ENCODE measurements around the gene MAGOHB.
"Not testable (repeated sequence)": the region's sequence is repeated elsewhere in the genome, so short reads cannot be mapped to it uniquely, and the experiment has no call there.

MAGOHB gene

GRCh38 chr12:10613349-10614055 is at the start of gene MAGOHB:
TSS of gene MAGOHB (minus strand) at chr12:10613609. CDS start at chr12:10613532, 77 bp downstream.
- in situ Hi-C loops (cut with MboI; ENCODE audit: low sequenced_read_pairs): no loop called here

DNA sequence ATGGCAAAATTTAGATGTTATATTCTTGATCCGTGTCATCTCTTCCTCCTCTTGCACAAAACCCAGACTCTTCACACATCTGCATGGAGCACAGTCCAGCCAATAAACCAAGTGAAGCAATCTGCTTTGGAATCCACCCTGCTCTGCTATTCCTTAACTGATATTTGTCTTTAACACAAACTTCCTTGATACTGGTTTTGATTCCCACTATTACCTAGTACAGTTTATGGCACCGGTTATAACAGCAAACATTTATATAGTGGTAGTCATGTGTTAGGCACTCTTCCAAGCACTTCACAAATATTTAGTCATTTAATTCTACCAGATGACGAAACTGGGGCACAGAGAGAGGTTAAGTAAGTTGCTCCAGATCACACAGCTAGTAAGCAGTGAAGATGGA is 47.9 kb upstream of the MAGOHB start:
- in situ Hi-C loops (cut with MboI; ENCODE audit: low sequenced_read_pairs): no loop called here

DNA sequence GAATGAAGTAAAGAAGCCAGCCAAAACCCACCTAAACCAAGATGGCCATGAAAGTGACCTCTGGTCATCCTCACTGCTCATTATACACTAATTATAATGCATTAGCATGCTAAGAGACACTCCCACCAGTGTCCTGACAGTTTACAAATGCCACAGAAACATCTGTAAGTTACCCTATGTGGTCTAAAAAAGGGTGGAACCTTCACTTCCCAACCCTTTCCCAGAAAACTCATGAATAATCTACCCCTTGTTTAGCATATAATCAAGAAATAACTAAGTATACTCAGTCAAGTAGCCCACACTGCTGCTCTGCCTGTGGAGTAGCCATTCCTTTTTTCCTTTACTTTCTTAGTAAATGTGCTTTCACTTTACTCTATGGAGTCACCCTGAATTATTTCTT is 40.6 kb upstream of the MAGOHB start:
- in situ Hi-C loops (cut with MboI; ENCODE audit: low sequenced_read_pairs): no loop called here

DNA sequence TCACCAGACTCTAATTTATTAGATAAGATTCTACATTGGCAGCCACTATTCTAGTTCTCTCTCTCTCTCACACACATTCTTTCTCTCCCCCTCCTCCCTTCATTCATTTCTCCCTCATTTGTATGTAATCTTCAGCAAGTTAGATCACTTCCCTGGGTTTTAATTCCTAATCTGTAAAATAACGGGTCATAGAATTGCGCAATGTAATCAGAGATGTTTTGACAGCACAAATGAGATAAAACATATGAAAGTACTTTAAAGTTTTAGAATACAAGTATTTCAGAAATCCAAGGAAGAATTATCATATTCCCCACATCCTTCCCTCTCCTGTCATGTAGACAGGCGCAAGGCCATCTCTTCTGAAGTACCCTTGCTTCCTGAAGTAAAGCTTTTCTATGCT is 38.8 kb upstream of the MAGOHB start:
- in situ Hi-C loops (cut with MboI; ENCODE audit: low sequenced_read_pairs): no loop called here

GRCh38 chr12:10646576-10646975 is 33.2 kb upstream of the MAGOHB start:
- in situ Hi-C loops (cut with MboI; ENCODE audit: low sequenced_read_pairs): not testable (repeated sequence)

DNA sequence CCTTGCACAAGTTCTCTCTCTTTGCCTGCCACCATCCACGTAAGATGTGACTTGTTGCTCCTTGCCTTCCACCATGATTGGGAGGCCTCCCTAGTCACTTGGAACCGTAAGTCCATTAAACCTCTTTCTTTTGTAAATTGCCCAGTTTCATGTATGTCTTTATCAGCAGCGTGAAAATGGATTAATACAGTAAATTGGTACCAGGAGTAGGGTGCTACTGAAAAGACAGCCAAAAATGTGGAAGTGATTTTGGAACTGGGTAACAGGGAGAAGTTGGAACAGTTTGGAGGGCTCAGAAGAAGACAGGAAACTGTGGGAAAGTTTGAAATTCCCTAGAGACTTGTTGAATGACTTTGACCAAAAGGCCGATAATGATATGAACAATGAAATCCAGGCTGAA is 32.5 kb upstream of the MAGOHB start:
- in situ Hi-C loops (cut with MboI; ENCODE audit: low sequenced_read_pairs): no loop called here

DNA sequence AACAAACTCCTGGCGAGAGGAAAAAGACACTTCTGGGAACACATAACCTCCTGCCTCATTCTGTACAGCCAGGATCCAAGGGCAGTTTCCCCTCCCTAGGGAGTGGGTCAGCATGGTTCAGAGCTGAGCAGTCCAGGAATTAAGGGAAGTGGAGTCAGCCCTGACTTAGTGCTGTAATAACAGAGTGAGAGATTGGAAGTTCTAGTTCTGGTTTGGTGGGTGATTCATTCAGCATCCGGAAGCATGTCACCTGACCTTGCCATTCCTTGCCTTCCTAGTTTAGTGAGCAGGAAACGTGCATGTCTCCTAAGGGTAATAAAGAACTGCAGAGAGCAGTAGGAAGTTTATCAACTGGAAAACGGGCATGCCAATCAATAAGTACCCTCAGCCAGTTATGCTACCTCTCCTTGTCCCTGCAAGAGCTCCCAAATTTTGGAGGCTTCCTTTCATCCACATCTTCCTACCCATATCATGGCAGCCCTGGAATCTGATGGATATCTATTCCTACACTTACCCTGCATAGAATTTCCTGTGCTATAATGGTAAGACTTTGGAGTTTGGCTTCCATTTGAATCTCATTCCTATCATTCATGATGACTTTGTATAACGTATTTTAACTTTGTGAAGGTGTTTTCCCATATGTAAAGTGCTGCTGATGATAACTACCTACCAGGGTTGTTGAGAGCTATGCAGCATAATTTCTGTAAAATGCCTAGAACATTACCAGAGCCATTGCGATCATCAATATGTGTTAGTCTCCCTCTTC is 28.5 kb upstream of the MAGOHB start:
- in situ Hi-C loops (cut with MboI; ENCODE audit: low sequenced_read_pairs): no loop called here

DNA sequence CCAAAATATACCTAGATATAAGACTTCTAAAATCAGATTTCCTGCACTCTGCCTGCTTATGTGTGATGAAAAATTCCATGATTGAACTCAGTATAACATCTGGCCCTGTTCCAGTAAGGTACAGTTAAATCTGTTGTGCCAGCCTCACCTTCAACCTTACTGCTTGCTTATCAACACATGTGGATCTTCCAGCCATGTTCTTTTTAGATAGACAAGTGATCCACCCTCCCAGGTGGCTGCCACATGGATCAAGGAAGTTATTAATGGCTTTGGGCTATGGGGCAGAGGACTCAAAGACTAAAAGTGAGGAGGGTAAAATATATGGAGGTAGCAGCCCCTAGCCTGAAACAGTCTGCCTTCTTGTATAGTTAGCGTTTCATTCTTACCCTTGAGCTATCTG is 25.3 kb upstream of the MAGOHB start:
- in situ Hi-C loops (cut with MboI; ENCODE audit: low sequenced_read_pairs): no loop called here

DNA sequence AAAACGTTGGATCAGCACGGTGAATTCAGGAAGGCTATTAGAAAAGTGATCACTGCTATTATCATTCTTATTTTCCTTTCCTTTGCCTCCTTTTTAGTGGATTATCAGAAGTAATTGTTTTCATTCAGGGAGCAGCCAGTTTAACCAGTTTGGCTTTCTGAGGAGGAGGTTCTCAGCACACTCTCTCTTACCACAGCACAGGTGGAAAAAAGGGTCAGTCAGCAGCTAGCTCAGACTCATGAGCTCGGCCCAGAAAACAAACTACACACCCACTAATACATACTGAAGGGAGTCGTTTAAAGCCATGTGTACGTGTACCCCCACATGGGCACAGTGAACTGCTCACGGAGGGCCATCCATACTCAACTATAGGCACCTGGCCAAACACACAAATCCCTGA is 23.2 kb upstream of the MAGOHB start:
- in situ Hi-C loops (cut with MboI; ENCODE audit: low sequenced_read_pairs): no loop called here

GRCh38 chr12:10636124-10636523 is 22.7 kb upstream of the MAGOHB start:
- in situ Hi-C loops (cut with MboI; ENCODE audit: low sequenced_read_pairs): no loop called here

DNA sequence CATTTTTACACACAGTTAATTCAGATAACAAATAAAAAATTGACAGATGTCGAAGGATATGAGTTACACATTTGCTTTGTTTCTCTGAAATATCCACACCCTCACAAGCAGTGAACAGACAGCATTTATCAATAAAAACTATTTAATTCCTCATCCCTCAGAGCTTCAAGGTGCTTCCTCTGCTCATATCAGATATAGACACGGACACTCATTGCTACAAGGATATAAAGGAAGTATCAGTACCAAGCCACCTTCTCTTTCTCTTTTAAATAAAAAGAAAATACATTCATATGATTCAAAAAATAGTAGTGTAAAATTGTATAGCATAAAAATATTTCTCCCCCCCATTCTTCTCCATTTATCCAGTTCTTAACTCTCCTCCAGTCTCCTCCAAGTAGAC is 21.9 kb upstream of the MAGOHB start:
- in situ Hi-C loops (cut with MboI; ENCODE audit: low sequenced_read_pairs): no loop called here

- in situ Hi-C loops (cut with MboI; ENCODE audit: low sequenced_read_pairs): no loop called here
Measured at GRCh38 chr12:10634427-10634826, 21.0 kb upstream of the MAGOHB start.

- in situ Hi-C loops (cut with MboI; ENCODE audit: low sequenced_read_pairs): no loop called here
Measured at GRCh38 chr12:10633541-10633940, 20.1 kb upstream of the MAGOHB start.

GRCh38 chr12:10632226-10632625 is 18.8 kb upstream of the MAGOHB start:
- in situ Hi-C loops (cut with MboI; ENCODE audit: low sequenced_read_pairs): no loop called here

DNA sequence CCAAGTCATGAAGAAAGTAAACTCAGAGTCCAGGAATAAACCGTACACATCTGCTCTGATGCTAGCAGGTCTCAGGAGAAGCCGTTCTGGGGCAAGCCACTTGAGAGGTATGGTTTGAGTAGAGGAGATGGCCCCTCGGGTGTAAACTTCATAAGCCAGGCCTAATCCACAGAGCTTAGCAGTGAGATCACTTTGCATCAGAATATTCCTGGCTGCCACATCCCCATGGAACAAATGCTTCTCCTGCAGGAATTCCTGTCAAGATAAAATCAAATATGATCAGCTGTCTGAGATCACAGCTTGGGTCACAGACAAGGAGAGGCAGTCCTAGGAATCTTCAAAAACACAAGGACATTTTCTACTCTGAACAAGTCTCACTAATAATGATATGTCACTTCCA is 11.2 kb upstream of the MAGOHB start:
- in situ Hi-C loops (cut with MboI; ENCODE audit: low sequenced_read_pairs): no loop called here

GRCh38 chr12:10623131-10623530 is 9.7 kb upstream of the MAGOHB start:
- in situ Hi-C loops (cut with MboI; ENCODE audit: low sequenced_read_pairs): no loop called here

DNA sequence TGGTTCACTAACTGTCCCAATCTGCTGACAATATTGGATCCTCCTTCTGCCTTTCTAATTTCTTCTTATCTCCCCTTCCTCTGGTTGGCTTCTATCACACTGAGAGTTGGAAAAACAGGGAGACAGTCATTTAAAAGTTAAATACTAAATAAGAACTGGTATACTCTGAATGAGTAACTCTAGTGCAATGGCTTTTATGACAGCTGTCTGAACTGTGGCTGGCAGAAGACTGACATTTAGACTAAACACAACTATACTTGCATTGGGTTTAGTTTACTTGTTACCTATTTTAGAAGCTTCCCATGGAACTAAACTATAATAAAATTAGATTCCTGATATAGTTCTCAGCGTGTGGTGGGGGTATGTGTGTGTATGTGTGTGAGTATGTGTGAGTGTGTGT is 7.9 kb upstream of the MAGOHB start:
- in situ Hi-C loops (cut with MboI; ENCODE audit: low sequenced_read_pairs): no loop called here

GRCh38 chr12:10620078-10620779 is 6.8 kb upstream of the MAGOHB start:
- in situ Hi-C loops (cut with MboI; ENCODE audit: low sequenced_read_pairs): no loop called here

DNA sequence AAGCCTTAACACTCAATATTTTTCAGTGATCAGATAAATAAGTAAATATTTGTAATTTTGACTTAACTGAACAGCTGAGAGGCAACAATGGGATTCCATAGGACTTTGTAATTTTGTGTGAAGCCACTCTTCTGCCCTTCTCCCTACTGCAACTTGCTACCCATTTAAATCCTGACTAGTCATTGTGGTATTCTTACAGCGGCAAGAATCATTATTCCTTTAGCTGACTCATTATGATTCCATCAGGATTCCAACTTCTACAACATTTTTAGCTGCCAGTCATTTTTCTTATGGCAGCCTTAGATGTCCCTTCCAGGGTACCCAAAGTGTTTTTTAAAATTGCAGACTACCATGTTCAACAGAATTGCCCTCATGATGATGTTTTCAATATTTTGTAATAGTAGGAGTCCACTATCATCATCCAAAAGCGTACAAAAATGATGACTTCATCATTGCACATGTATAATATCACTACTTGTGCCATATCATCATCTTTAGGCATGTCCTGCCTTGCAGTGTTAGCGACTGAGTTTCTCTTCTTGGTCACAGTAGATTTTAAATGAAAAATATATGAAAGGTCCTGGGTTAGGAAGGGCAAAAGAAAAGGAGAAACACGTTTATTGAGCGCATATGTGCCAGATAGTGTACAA is 5.1 kb upstream of the MAGOHB start:
- in situ Hi-C loops (cut with MboI; ENCODE audit: low sequenced_read_pairs): no loop called here

- in situ Hi-C loops (cut with MboI; ENCODE audit: low sequenced_read_pairs): no loop called here
Measured at GRCh38 chr12:10617863-10618262, 4.5 kb upstream of the MAGOHB start.

GRCh38 chr12:10615532-10615931 is 2.1 kb upstream of the MAGOHB start:
- in situ Hi-C loops (cut with MboI; ENCODE audit: low sequenced_read_pairs): no loop called here

GRCh38 chr12:10614056-10614370 is 604 bp upstream of the MAGOHB start:
- in situ Hi-C loops (cut with MboI; ENCODE audit: low sequenced_read_pairs): no loop called here

Data from HL-60/S4 treated with retinoic acid at 250 ng/mL for 4 days and 3 days (cell line).